ENCODE results near the gene HRC.
A peak's percentile ranks its signal among the peaks of the same experiment; 100 is the strongest.

Gene HRC

DNA sequence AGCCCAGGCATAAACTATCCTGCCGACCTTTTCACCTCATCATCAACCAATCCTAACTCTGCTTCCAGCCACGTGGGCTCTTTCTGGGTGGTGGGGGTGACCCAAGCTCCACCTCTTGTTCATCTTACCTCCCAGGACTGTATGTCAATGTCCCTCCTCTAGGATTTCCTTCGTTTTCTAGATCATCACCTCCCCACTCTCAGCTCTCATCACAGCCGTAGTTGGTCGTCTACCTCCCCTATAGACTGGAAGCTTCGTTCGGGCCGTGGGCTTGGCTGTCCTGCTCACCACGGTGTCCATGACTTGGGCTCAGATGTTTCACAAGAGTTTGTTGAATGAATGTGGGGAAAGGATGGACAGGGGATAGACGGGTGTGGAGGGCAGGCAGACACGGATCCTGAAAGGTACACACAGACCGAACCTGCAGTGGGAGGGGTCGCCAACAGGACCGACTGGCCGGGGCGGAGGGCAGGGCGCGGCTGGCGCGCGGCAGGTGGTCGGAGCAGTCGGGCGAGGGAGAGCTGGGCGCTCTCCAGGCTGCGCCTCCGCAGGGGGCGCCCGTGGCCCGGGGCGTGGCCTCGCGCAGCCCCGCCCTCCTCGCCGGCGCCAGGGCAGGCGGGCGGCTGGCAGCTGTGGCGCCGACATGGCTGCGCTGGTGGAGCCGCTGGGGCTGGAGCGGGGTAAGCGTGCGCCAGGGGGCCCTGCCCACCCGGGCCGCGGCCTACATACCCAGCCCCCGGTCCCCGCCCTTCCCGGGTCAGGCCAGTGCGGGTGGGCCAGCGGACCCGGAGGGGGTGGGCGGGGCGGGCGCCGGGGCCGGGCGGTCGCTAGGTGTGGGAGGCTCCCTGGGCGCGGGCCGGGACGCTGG, 41.2 kb downstream of the HRC start, which contains the start of gene LIN7B:
Gene LIN7B, plus strand, starts transcription at position 609 of the 868 bp plus-strand sequence. Its CDS starts 35 bp downstream, at position 644.
- peak within 1 kb of the TSS; percentile 59 for H3K4me3 ChIP-seq (ENCODE audit: low read depth, low read length)
- DNase-seq (ENCODE audit: low read depth), result no peak
- TF ChIP-seq, protein P1, sequence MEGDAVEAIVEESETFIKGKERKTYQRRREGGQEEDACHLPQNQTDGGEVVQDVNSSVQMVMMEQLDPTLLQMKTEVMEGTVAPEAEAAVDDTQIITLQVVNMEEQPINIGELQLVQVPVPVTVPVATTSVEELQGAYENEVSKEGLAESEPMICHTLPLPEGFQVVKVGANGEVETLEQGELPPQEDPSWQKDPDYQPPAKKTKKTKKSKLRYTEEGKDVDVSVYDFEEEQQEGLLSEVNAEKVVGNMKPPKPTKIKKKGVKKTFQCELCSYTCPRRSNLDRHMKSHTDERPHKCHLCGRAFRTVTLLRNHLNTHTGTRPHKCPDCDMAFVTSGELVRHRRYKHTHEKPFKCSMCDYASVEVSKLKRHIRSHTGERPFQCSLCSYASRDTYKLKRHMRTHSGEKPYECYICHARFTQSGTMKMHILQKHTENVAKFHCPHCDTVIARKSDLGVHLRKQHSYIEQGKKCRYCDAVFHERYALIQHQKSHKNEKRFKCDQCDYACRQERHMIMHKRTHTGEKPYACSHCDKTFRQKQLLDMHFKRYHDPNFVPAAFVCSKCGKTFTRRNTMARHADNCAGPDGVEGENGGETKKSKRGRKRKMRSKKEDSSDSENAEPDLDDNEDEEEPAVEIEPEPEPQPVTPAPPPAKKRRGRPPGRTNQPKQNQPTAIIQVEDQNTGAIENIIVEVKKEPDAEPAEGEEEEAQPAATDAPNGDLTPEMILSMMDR (IDR thresholded peaks at IDR 0.05; ENCODE audit: control insufficient read depth, extremely low read depth, insufficient read depth), result peak; percentile 29; the same call in 1 of the 2 replicates

GRCh38 chr19:49111218-49111998, 43.8 kb downstream of the HRC start:
- no peak overlapping the region for H3K4me3 ChIP-seq (ENCODE audit: low read depth, low read length)
- no peak for DNase-seq (ENCODE audit: low read depth)

DNA sequence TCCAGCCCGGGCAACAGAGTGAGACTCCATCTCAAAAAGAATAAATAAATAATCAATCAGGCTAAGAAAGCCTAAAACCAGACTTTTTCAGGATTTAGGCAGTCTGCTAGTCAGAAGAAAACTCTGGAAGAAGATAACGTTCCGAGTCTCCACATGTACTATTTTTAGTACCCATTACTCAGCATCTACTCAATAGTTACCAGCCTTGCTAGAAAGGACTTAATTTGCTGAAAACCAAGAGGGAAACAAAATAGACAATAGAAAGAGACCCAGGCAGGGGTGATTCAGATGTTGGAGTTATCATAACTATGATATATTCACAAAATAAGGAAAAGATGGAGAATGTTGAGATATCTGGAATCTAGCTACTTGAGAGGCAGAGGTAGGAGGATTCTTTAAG, 44.6 kb downstream of the HRC start:
- TF ChIP-seq, protein P1 (IDR thresholded peaks at IDR 0.05; ENCODE audit: control insufficient read depth, extremely low read depth, insufficient read depth), result no peak
- H3K4me3 ChIP-seq (ENCODE audit: low read depth, low read length), result no peak overlapping the region
- no peak for DNase-seq (ENCODE audit: low read depth)

More at GRCh38 chr19:49111218-49111998, 43.8 kb downstream of the HRC start:
- TF ChIP-seq, protein P1 (IDR thresholded peaks at IDR 0.05; ENCODE audit: control insufficient read depth, extremely low read depth, insufficient read depth), result no peak

DNA sequence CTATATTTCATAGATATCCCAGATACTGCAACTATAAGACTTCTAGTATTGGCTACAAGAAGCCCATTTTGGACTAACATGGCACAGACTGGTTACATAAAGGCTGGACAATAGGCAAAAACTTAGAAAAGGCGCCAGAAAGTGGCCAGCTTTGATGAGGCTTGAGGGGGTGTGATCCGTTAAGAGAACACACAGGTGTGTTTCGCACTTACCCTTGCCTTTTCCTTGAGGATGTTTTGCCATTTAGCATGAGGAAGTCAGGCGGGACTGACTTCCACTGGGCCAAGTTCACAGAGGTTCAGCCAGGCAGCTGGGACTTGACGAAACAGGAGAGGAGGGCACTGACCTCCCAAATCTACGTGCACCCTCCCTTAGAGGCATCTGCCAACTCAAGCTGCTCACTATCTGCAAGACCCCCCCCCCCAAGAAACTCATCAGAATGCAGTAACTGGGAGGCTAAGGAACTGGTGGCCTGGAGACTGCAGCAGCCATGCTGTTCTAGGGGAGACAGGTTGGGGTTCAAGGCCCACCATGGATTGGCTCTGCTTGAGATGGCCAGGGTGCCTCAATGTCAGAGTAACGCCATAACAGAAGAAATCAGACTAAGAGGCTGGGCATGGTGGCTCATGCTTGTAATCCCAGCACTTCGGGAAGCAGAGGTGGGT, 45.5 kb downstream of the HRC start:
- no peak for DNase-seq (ENCODE audit: low read depth)
- TF ChIP-seq, protein P1 (IDR thresholded peaks at IDR 0.05; ENCODE audit: control insufficient read depth, extremely low read depth, insufficient read depth), result no peak
- H3K4me3 ChIP-seq (ENCODE audit: low read depth, low read length), result no peak overlapping the region

DNA sequence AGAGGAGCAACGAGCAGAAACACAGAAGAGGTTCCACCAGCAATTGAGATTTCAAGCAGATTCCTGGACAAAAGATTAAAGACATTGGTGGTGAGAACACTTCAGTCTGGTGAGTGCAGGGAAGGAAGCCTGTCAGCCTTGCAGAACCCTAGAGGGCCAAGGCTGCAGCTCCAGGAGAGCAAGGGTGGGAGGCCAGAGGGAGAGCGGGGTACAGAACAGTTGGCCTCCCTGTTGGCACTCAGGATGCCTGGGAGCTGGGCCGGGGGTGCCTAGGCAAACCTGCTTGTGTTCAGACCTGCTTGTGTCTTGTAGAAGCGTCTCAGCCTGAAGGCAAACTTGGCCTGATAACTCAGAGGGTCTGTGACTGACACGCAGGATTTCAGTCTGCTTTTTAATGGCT, 46.1 kb downstream of the HRC start:
- no peak overlapping the region for H3K4me3 ChIP-seq (ENCODE audit: low read depth, low read length)
- no peak for DNase-seq (ENCODE audit: low read depth)
- TF ChIP-seq, protein P1 (IDR thresholded peaks at IDR 0.05; ENCODE audit: control insufficient read depth, extremely low read depth, insufficient read depth), result no peak

- DNase-seq (ENCODE audit: low read depth), result no peak
- no peak overlapping the region for H3K4me3 ChIP-seq (ENCODE audit: low read depth, low read length)
- TF ChIP-seq, protein P1 (IDR thresholded peaks at IDR 0.05; ENCODE audit: control insufficient read depth, extremely low read depth, insufficient read depth), result no peak
Observed at GRCh38 chr19:49107625-49108459, 47.4 kb downstream of the HRC start.

Data from LNCaP clone FGC (cell line).